Activated CD8-positive, alpha-beta T cell treated with anti-CD3 and anti-CD28 coated beads, Interleukin-2, amount 10 ng/mL, durations not matched to agents 7 days and 5 days (primary cell): ENCODE data around the gene RO60. TPM values are rescaled to one million over a fixed set of nuclear protein-coding genes. Genes with fewer than 3 reads are reported as not detected.
"Not testable (repeated sequence)": the region's sequence is repeated elsewhere in the genome, so short reads cannot be mapped to it uniquely, and the experiment has no call there.

Experiments
- ATAC-seq: fragments of 150-1000 bp; cut with Tn5 transposase; one replicate; pipeline ENCODE4 v1.10.0; 2021; ENCODE audit warnings: moderate library complexity
- CTCF ChIA-PET: fragments of 350-600 bp; sonication (Branson Sonifier 250); formaldehyde crosslinking; loops from one replicate; lab custom pipeline; 2021; ENCODE audit warnings: antibody characterized with exemption; lab: Charles Lee
- POLR2A ChIA-PET: fragments of 350-600 bp; sonication (Branson Sonifier 250); formaldehyde crosslinking; loops from one replicate; lab custom pipeline; 2021; ENCODE audit warnings: antibody characterized with exemption; lab: Charles Lee
- DNase-seq: peaks from one replicate; pipeline ENCODE4 v3.0.0-alpha.2; 2020
- H3K27ac Mint-ChIP-seq: one replicate; pipeline ENCODE4 v1.8.0; 2021; ENCODE audit warnings: mild to moderate bottlenecking, mixed read lengths
- H3K27me3 Mint-ChIP-seq: one replicate; pipeline ENCODE4 v1.8.0; 2021; ENCODE audit warnings: low read depth, mixed read lengths
- H3K36me3 Mint-ChIP-seq: one replicate; pipeline ENCODE4 v1.8.0; 2021; ENCODE audit warnings: low read depth, mixed read lengths
- H3K4me1 Mint-ChIP-seq: one replicate; pipeline ENCODE4 v1.8.0; 2021; ENCODE audit warnings: low read depth, mixed read lengths
- H3K4me3 Mint-ChIP-seq: one replicate; pipeline ENCODE4 v1.8.0; 2021; ENCODE audit warnings: mild to moderate bottlenecking, mixed read lengths
- H3K9me3 Mint-ChIP-seq: one replicate; pipeline ENCODE4 v1.8.0; 2022; ENCODE audit warnings: mixed read lengths; ENCODE audit not compliant: insufficient read depth
- total RNA-seq, 2 experiments: library from RNA; stranded (reverse); gene quantifications; one replicate each; pipeline ENCODE4 v1.2.3, GENCODE V29; 2021

RO60 gene
- 10 to 100 TPM; 53.8 to 57.4 TPM for total RNA-seq

- H3K4me3 Mint-ChIP-seq = peak within 1 kb of the TSS; percentile 97
- H3K27me3 Mint-ChIP-seq = no peaks in the 10 kb centered on the region
- H3K27ac Mint-ChIP-seq = peak within 1 kb of the TSS; percentile 98
- H3K4me1 Mint-ChIP-seq = peaks cover 52% of the 10 kb centered on the region
- peaks cover 26% of the 10 kb centered on the region for H3K36me3 Mint-ChIP-seq
- DNase-seq (peak; percentile 97), ATAC-seq (peak; percentile 97)
- no peaks in the 10 kb centered on the region for H3K9me3 Mint-ChIP-seq
- POLR2A ChIA-PET = interaction anchor here (0.6 to 3.6 kb wide), 14 partner anchors 8 to 359 kb away, joined by 3 to 21 read pairs (median 4); partner anchors contain the start of genes CDC73 and RGS2
- CTCF ChIA-PET = interaction anchor here (1.0 to 2.1 kb wide), 9 partner anchors 11 to 585 kb away, joined by 4 to 17 read pairs (median 8); partner anchors contain the start of gene CDC73
Measured at GRCh38 chr1:193059282-193060114, at the start of gene RO60, which contains the start of gene UCHL5. TSS of gene RO60 (plus strand) at chr1:193059612. CDS start at chr1:193069055, 9,443 bp downstream. TSS of gene UCHL5 (minus strand) at chr1:193059360. CDS start at chr1:193059260, 100 bp downstream.

GRCh38 chr1:193011406-193011805 is 48.0 kb upstream of the RO60 start:
- H3K4me3 Mint-ChIP-seq = no peak overlapping the region
- H3K9me3 Mint-ChIP-seq = peaks cover 2% of the 10 kb centered on the region
- H3K4me1 Mint-ChIP-seq = no peaks in the 10 kb centered on the region
- peaks cover 12% of the 10 kb centered on the region for H3K36me3 Mint-ChIP-seq
- H3K27ac Mint-ChIP-seq = no peak overlapping the region
- ChIA-PET CTCF (no interaction called here), POLR2A (interaction anchor here (1.0 kb wide), 1 partner anchor 46 kb away, joined by 3 read pairs; no protein-coding TSS in a partner anchor)
- DNase-seq (no peak), ATAC-seq (no peak)
- H3K27me3 Mint-ChIP-seq = no peaks in the 10 kb centered on the region

- ChIA-PET CTCF (no interaction called here), POLR2A (no interaction called here)
- no peaks in the 10 kb centered on the region for H3K4me1 Mint-ChIP-seq
- no peaks in the 10 kb centered on the region for H3K9me3 Mint-ChIP-seq
- no peak overlapping the region for H3K27ac Mint-ChIP-seq
- no peak overlapping the region for H3K4me3 Mint-ChIP-seq
- no peak for DNase-seq
- ATAC-seq = no peak
- peaks cover 9% of the 10 kb centered on the region for H3K36me3 Mint-ChIP-seq
- H3K27me3 Mint-ChIP-seq = no peaks in the 10 kb centered on the region
Measured at GRCh38 chr1:193013005-193013404, 46.4 kb upstream of the RO60 start.

DNA sequence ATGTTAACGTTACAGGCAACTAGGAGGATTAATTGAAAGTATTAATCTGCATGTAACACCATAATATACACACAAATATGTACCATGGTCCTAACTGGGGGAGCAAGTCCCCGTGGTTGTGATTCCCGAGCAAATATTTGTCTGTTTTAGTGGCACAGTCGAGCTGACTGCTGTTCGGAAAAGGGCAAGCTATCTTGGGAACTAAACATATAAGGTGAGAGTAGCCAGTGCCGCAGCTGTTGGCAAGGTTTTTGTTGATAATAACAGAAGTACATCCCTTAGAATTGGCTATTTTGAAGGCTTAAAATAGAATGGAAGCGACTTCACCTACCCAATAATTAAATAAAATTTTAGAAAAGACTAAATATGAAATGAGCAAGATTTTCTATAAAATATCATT is 45.7 kb upstream of the RO60 start:
- ChIA-PET CTCF (interaction anchor here (2.0 kb wide), 1 partner anchor 15 kb away, joined by 6 read pairs; no protein-coding TSS in a partner anchor), POLR2A (no interaction called here)
- DNase-seq (no peak), ATAC-seq (no peak)
- Mint-ChIP-seq H3K4me1 (no peaks in the 10 kb centered on the region), H3K27me3 (no peaks in the 10 kb centered on the region), H3K36me3 (peaks cover 9% of the 10 kb centered on the region), H3K9me3 (no peaks in the 10 kb centered on the region), H3K27ac (no peak overlapping the region), H3K4me3 (no peak overlapping the region)

DNA sequence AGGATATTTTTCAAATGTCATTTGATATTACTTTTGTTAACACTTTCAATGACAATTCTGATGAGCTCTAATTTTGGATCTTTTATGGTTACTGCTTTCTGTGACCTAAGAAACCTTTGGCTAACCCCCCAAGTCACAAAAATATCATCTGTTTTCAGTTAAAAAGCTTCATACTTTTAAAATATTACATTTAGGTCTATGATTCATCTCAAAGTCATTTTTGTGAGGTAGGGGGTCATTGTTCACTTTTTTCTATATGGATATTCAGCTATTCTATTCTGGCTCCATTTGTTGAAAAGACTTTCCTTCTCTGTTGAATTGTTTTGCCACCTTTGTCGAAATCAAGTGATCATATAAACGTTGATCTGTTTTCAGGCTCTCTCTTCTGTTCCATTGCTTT is 45.0 kb upstream of the RO60 start:
- DNase-seq = no peak
- H3K4me3 Mint-ChIP-seq = no peak overlapping the region
- no peaks in the 10 kb centered on the region for H3K9me3 Mint-ChIP-seq
- POLR2A ChIA-PET = no interaction called here
- no peaks in the 10 kb centered on the region for H3K27me3 Mint-ChIP-seq
- H3K36me3 Mint-ChIP-seq = peaks cover 9% of the 10 kb centered on the region
- H3K4me1 Mint-ChIP-seq = no peaks in the 10 kb centered on the region
- CTCF ChIA-PET = interaction anchor here (2.0 to 6.6 kb wide), 2 partner anchors 16 to 207 kb away, joined by 6 to 80 read pairs; partner anchors contain the start of gene RGS2
- no peak for ATAC-seq
- no peak overlapping the region for H3K27ac Mint-ChIP-seq

DNA sequence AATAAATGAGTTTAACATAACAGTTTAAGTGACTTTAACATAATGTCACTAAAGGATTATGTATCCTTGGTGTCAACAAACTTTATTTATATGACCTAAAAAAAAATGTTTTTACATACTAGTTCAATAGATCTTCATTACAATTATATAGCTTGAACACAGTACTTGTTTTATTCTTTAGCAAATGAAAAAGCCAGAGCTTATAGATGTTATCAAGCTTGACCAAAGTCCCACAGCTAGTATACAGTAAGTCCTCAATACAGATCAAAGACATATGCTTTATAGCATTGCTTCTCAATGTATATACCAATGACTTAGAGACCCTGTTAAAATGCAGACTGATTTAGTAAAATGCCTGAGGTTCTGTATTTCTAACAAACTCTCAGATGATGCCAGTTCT is 42.6 kb upstream of the RO60 start:
- Mint-ChIP-seq H3K27ac (no peak overlapping the region), H3K4me3 (no peak overlapping the region), H3K4me1 (no peaks in the 10 kb centered on the region), H3K36me3 (peaks cover 8% of the 10 kb centered on the region), H3K27me3 (no peaks in the 10 kb centered on the region), H3K9me3 (no peaks in the 10 kb centered on the region)
- CTCF ChIA-PET = interaction anchor here (0.7 to 6.6 kb wide), 2 partner anchors 209 to 543 kb away, joined by 3 to 80 read pairs; partner anchors contain the start of gene RGS2
- DNase-seq (no peak), ATAC-seq (no peak)
- POLR2A ChIA-PET = no interaction called here

DNA sequence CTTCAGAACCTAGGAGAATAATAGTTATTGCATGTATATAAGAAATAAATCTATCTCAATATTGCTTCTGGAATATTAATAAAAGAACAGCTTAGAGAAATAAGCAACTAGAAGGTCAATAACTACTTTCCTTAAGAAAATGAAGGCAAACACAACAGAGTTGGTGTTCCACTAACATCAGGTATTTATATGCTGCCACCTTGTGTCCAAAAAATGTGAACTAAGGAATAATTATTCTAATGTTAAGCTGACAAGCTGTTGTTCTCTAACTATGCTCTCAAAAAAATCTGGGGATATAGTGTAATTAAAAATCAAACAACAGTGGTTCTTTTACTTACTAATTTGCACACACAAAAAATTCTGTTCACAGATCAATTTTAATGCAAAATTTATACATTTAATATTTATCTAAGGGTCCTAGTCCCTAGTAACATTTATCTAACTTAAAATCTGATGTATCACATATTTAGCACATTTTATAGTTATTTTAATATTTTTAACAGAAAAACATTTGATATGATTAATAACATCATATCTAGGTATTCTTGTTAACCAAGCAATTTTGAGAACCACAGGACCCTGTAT is 39.9 kb upstream of the RO60 start:
- Mint-ChIP-seq H3K9me3 (no peaks in the 10 kb centered on the region), H3K4me1 (no peaks in the 10 kb centered on the region), H3K27ac (no peak overlapping the region), H3K27me3 (no peaks in the 10 kb centered on the region), H3K4me3 (no peak overlapping the region), H3K36me3 (peaks cover 14% of the 10 kb centered on the region)
- DNase-seq (no peak), ATAC-seq (peak; percentile 63)
- ChIA-PET CTCF (interaction anchor here (1.2 to 6.6 kb wide), 13 partner anchors 11 to 545 kb away, joined by 3 to 80 read pairs (median 3); partner anchors contain the start of genes RGS2, RO60 and UCHL5), POLR2A (no interaction called here)

GRCh38 chr1:193025218-193025617 is 34.2 kb upstream of the RO60 start:
- no peak overlapping the region for H3K27ac Mint-ChIP-seq
- no peak for DNase-seq
- H3K9me3 Mint-ChIP-seq = no peaks in the 10 kb centered on the region
- no peaks in the 10 kb centered on the region for H3K4me1 Mint-ChIP-seq
- no peak for ATAC-seq
- POLR2A ChIA-PET = no interaction called here
- CTCF ChIA-PET = interaction anchor here (1.7 kb wide), 1 partner anchor 21 kb away, joined by 3 read pairs; no protein-coding TSS in a partner anchor
- no peaks in the 10 kb centered on the region for H3K27me3 Mint-ChIP-seq
- peaks cover 20% of the 10 kb centered on the region for H3K36me3 Mint-ChIP-seq
- H3K4me3 Mint-ChIP-seq = no peak overlapping the region

GRCh38 chr1:193030280-193030679 is 29.1 kb upstream of the RO60 start:
- POLR2A ChIA-PET = interaction anchor here (1.1 kb wide), 1 partner anchor 28 kb away, joined by 3 read pairs; the partner anchor contains the start of gene UCHL5
- DNase-seq (no peak), ATAC-seq (no peak)
- Mint-ChIP-seq H3K27me3 (no peaks in the 10 kb centered on the region), H3K27ac (no peak overlapping the region), H3K36me3 (peaks cover 21% of the 10 kb centered on the region), H3K4me3 (no peak overlapping the region), H3K9me3 (no peaks in the 10 kb centered on the region), H3K4me1 (peaks cover 3% of the 10 kb centered on the region)
- CTCF ChIA-PET = interaction anchor here (0.7 to 1.6 kb wide), 9 partner anchors 9 to 557 kb away, joined by 3 to 9 read pairs (median 4); partner anchors contain the start of genes RO60 and UCHL5

- H3K27me3 Mint-ChIP-seq = no peaks in the 10 kb centered on the region
- ChIA-PET POLR2A (no interaction called here), CTCF (interaction anchor here (0.6 to 1.0 kb wide), 5 partner anchors 27 to 557 kb away, joined by 3 to 4 read pairs (median 3); no protein-coding TSS in a partner anchor)
- DNase-seq (no peak), ATAC-seq (no peak)
- no peak overlapping the region for H3K4me3 Mint-ChIP-seq
- H3K9me3 Mint-ChIP-seq = no peaks in the 10 kb centered on the region
- no peak overlapping the region for H3K27ac Mint-ChIP-seq
- H3K36me3 Mint-ChIP-seq = peaks cover 16% of the 10 kb centered on the region
- peaks cover 4% of the 10 kb centered on the region for H3K4me1 Mint-ChIP-seq
Measured at GRCh38 chr1:193031431-193031830, 28.0 kb upstream of the RO60 start.

DNA sequence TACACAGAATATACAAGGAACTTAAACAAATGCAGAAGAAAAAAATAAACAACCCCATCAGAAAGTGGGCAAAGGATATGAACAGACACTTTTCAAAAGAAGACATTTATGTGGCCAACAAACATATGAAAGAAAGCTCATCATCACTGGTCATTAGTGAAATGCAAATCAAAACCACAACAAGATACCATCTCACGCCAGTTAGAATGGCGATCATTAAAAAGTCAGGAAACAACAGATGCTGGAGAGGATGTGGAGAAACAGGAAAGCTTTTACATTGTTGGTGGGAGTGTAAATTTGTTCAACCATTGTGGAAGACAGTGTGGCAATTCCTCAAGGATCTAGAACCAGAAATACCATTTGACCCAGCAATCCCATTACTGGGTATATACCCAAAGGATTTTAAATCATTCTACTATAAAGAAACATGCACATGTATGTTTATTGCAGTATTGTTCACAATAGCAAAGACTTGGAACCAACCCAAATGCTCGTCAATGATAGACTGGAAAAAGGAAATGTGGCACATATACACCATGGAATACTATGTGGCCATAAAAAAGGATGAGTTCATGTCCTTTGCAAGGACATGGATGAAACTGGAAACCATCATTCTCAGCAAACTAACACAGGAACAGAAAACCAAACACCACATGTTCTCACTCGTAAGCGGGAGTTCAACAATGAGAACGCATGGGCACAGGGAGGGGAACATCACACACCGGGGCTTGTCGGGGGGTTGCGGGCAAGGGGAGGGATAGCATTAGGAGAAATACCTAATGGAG is 26.6 kb upstream of the RO60 start:
- H3K27ac Mint-ChIP-seq, H3K4me1 Mint-ChIP-seq: not testable (repeated sequence)

More for the DNA sequence above, 26.6 kb upstream of the RO60 start:
- H3K36me3 Mint-ChIP-seq = peaks cover 21% of the 10 kb centered on the region
- POLR2A ChIA-PET, H3K9me3 Mint-ChIP-seq, DNase-seq, H3K4me3 Mint-ChIP-seq, ATAC-seq, H3K27me3 Mint-ChIP-seq: not testable (repeated sequence)
- CTCF ChIA-PET = interaction anchor here (0.7 to 1.0 kb wide), 5 partner anchors 26 to 563 kb away, joined by 3 to 4 read pairs (median 3); no protein-coding TSS in a partner anchor
